Spleen (tissue), 11 donors: ENCODE measurements around the gene CABS1. TPM values are rescaled to one million over a fixed set of nuclear protein-coding genes. Genes with fewer than 3 reads are reported as not detected.

Experiments used
- DNase-seq: peaks from one replicate; pipeline ENCODE4 v3.0.0-alpha.2; 2020
- H3K27ac ChIP-seq, 8 donors: fragments of 200-600 bp; sonication (generic) in 7 of 8; 1 replicate in 4 of 8; 2 replicates in 4 of 8; pipeline versions ENCODE4 v1.5.0 to v1.8.0; 2016 to 2021; ENCODE audit warnings: inconsistent platforms in 4 of 8, mild to moderate bottlenecking in 4 of 8, moderate library complexity in 1 of 8
- H3K27me3 ChIP-seq, 7 donors: fragments of 200-600 bp; sonication (generic) in 6 of 7; replicated peaks in 1 of 7; 1 replicate in 4 of 7; 2 replicates in 3 of 7; pipeline versions ENCODE4 v1.5.0 to v1.8.0; 2016 to 2021; ENCODE audit warnings: inconsistent platforms in 3 of 7, mild to moderate bottlenecking in 1 of 7
- H3K36me3 ChIP-seq, 6 donors: fragments of 200-600 bp; sonication (generic) in 5 of 6; 1 replicate in 4 of 6; 2 replicates in 2 of 6; pipeline versions ENCODE4 v1.5.0 to v1.8.0; 2016 to 2021; ENCODE audit warnings: inconsistent platforms in 2 of 6
- H3K4me1 ChIP-seq, 6 donors: fragments of 200-600 bp; sonication (generic) in 5 of 6; 1 replicate in 3 of 6; 2 replicates in 3 of 6; pipeline versions ENCODE4 v1.5.0 to v1.8.0; 2016 to 2021; ENCODE audit warnings: inconsistent platforms in 3 of 6
- H3K4me3 ChIP-seq, 8 donors: fragments of 200-600 bp; sonication (generic) in 7 of 8; 1 replicate in 4 of 8; 2 replicates in 4 of 8; pipeline versions ENCODE4 v1.5.0 to v1.8.0; 2016 to 2021; ENCODE audit warnings: inconsistent platforms in 4 of 8, mild to moderate bottlenecking in 4 of 8, moderate library complexity in 2 of 8
- H3K9me3 ChIP-seq, 8 donors: fragments of 200-600 bp; sonication (generic) in 7 of 8; 1 replicate in 4 of 8; 2 replicates in 4 of 8; pipeline versions ENCODE4 v1.5.0 to v1.8.0; 2016 to 2021; ENCODE audit warnings: inconsistent platforms in 4 of 8
- POLR2A ChIP-seq, 3 donors: fragments of 450-650 bp; IDR thresholded peaks; one replicate each; pipeline ENCODE4 v1.5.1; 2017; ENCODE audit warnings: antibody characterized with exemption in 3 of 3, mild to moderate bottlenecking in 1 of 3
- POLR2AphosphoS5 ChIP-seq, 3 donors: sonication (generic); formaldehyde crosslinking; IDR thresholded peaks; one replicate each; pipeline ENCODE4 v1.5.1; 2017; ENCODE audit warnings: antibody characterized with exemption in 3 of 3
- WGBS, 5 donors: extraction: QIAGEN DNeasy Blood & Tissue Kit in 3 of 5; methylation state at CpG; one replicate each; pipeline versions ENCODE4 v1.1.5 to v1.1.7; 2013 to 2018; 5-methylcytosine and 5-hydroxymethylcytosine counted together
- intact Hi-C: fragments of 100-400 bp; cut with DNase I; formaldehyde crosslinking; loops from one replicate; pipeline ENCODE4 v1.15.0; 2023; ENCODE audit warnings: low total_unique reads
- polyA plus RNA-seq, 3 donors: library from polyadenylated mRNA; stranded (reverse); fragments of 200-250 nt; gene quantifications; one replicate each; pipeline ENCODE4 v1.2.1, GENCODE V29; 2013
- total RNA-seq, 7 donors: library from RNA; depleted of rRNA in 3 of 7; stranded (reverse); fragments of >200 nt in 3 of 7; fragmentation: NEBNext Ultra II Directional in 4 of 7; extraction: Animal tissue kit (Norgen Biotek cat#: 25700) in 4 of 7; gene quantifications; one replicate each; pipeline versions ENCODE4 v1.1.0 to v1.2.1, GENCODE V29; 2016 to 2021
- TF ChIP-seq, protein P1 (sequence below), 11 experiments: fragments of 200-600 bp in 7 of 11; fragments of 450-650 bp in 4 of 11; sonication (generic) in 4 of 11; IDR thresholded peaks in 8 of 11; conservative IDR thresholded peaks in 3 of 11; 1 replicate in 7 of 11; 2 replicates in 4 of 11; pipeline versions ENCODE4 v1.4.0 to v1.8.0; 2016 to 2021; ENCODE audit warnings: antibody characterized with exemption in 11 of 11, inconsistent platforms in 4 of 11, mild to moderate bottlenecking in 1 of 11
- donor health status: healthy with polysubstance abuse.
- donor health status: DM: no; HTN: no; CAD: no; lungs with moderate emphysema.
- donor health status: DM: no; HTN: no; CAD: no.
- donor health status: Bipolar disorder and iron deficiency.
- donor health status: healthy.
- donor health status: DM: no; HTN: no; CAD: no.
- donor health status: DM: yes; HTN: yes; CAD: no.

Gene CABS1
- total and polyA plus RNA-seq, 10 donors = not detected

DNA sequence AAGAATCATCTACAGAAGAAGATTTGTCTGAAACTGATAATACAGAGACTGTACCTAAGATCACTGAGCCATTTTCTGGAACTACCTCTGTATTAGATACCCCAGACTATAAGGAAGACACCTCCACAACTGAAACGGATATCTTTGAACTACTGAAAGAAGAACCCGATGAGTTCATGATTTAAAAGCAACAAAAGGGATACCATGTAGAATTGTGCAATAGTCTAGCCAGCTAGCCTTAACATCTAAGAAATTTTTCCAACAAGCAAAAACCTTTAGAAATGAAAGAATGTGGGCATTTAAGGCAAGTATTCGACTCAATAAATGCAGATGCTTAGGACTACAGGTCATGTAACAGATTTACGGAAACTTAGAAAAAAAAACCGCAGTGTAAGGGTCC, 1.3 kb downstream of the CABS1 start:
- H3K4me1 ChIP-seq = no peaks in the 10 kb centered on the region
- H3K4me3 ChIP-seq = no peak overlapping the region
- H3K9me3 ChIP-seq = no peaks in the 10 kb centered on the region
- DNase-seq = no peak
- H3K27me3 ChIP-seq = no peaks in the 10 kb centered on the region
- intact Hi-C loops = no loop called here
- TF ChIP-seq, protein P1, sequence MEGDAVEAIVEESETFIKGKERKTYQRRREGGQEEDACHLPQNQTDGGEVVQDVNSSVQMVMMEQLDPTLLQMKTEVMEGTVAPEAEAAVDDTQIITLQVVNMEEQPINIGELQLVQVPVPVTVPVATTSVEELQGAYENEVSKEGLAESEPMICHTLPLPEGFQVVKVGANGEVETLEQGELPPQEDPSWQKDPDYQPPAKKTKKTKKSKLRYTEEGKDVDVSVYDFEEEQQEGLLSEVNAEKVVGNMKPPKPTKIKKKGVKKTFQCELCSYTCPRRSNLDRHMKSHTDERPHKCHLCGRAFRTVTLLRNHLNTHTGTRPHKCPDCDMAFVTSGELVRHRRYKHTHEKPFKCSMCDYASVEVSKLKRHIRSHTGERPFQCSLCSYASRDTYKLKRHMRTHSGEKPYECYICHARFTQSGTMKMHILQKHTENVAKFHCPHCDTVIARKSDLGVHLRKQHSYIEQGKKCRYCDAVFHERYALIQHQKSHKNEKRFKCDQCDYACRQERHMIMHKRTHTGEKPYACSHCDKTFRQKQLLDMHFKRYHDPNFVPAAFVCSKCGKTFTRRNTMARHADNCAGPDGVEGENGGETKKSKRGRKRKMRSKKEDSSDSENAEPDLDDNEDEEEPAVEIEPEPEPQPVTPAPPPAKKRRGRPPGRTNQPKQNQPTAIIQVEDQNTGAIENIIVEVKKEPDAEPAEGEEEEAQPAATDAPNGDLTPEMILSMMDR (IDR thresholded peaks at IDR 0.05 in 8 of 11, conservative IDR thresholded peaks at IDR 0.05 in 3 of 11) = no peak
- TF ChIP-seq POLR2A (IDR thresholded peaks at IDR 0.05) (no peak), POLR2AphosphoS5 (IDR thresholded peaks at IDR 0.05) (no peak)
- H3K27ac ChIP-seq = no peak overlapping the region
- no peaks in the 10 kb centered on the region for H3K36me3 ChIP-seq
- 78 to 92% (median 88%) methylated on average over 5 of the region's 5 CpGs for WGBS, 5 donors

DNA sequence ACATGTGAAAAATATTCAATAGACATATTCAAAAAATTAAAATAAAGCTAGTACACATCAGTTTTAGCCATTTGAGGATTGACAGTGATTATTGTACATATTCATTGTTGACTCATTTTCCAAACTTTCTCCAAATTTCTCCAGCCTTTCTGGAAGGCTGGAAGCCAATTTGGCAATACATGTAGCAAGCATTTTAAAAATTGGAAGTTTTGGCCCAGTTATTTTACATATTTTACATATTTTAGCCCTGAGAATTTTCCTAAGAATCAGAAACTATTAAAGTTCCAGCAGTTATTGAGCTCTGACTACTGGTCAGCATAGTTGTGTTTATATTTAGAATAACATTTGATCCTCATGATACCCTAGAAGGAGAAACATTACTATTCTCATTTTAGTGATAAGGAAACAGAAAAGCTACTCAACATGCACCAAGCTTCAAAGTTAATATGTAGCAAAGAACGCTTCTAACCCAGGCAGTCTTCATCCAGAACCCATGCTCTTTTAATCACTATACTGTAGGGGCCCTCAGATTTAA, 3.2 kb downstream of the CABS1 start:
- TF ChIP-seq POLR2A (IDR thresholded peaks at IDR 0.05) = no peak
- TF ChIP-seq POLR2AphosphoS5 (IDR thresholded peaks at IDR 0.05) = no peak
- TF ChIP-seq, protein P1 (IDR thresholded peaks at IDR 0.05 in 8 of 11, conservative IDR thresholded peaks at IDR 0.05 in 3 of 11) = no peak
- Histone ChIP-seq H3K27ac (no peak overlapping the region), H3K9me3 (no peaks in the 10 kb centered on the region), H3K36me3 (no peaks in the 10 kb centered on the region), H3K27me3 (no peaks in the 10 kb centered on the region), H3K4me3 (no peak overlapping the region), H3K4me1 (no peaks in the 10 kb centered on the region)
- DNase-seq = no peak
- intact Hi-C loops = no loop called here
- WGBS, 5 donors = 71 to 88% (median 77%) methylated on average over 1 of the region's 1 CpG

DNA sequence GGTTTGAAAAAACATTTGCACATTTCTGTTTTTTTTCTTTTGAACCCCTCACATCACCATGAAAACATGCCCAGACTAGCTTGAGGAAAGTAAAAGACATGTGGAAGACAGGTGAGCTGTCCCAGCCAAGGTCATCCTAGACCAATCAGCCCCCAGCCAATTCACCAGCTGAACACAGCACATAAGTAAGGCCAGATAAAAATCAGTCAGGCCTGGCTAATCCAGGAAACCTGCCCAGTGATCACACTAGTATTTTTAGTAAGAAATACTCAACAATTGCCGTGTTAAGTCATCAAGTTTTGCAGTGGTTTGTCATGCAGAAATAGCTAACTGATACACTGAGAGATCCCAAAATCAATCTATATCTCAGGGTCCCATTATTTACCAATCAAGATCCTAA, 21.4 kb downstream of the CABS1 start:
- no peak overlapping the region for H3K27ac ChIP-seq
- intact Hi-C loops = no loop called here
- H3K36me3 ChIP-seq = no peaks in the 10 kb centered on the region
- TF ChIP-seq, protein P1 (IDR thresholded peaks at IDR 0.05 in 8 of 11, conservative IDR thresholded peaks at IDR 0.05 in 3 of 11) = no peak
- TF ChIP-seq POLR2A (IDR thresholded peaks at IDR 0.05) (no peak), POLR2AphosphoS5 (IDR thresholded peaks at IDR 0.05) (no peak)
- DNase-seq = no peak
- H3K4me1 ChIP-seq = no peaks in the 10 kb centered on the region
- WGBS, 5 donors = 15 to 56% (median 51%) methylated on average over 1 of the region's 1 CpG
- H3K4me3 ChIP-seq = no peak overlapping the region
- no peaks in the 10 kb centered on the region for H3K9me3 ChIP-seq
- H3K27me3 ChIP-seq = no peaks in the 10 kb centered on the region

DNA sequence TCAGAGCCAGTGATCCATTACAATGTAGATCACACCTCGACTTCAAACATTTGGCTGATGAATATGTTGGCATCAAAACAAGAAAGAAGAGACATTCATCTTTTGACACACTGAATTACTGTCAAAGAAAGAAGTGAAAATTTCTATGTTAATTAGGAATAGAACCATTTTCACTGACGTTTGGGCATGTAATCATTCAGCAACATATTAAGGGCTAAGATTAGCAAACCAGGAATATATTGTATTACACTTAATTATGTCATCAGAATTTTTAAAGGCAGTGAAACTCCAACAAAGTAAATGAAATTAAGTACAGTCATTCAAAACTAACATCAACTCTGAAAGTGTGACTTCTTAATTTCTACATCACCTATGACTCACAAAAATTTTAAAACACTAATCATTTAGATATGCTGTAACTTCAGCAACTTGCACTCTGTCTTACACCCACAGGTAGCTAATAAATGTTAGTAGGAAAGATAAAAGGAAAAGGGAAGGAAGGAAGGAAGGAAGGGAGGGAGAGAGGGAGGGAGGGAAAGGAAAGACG, 24.4 kb downstream of the CABS1 start:
- Histone ChIP-seq H3K4me1 (no peaks in the 10 kb centered on the region), H3K9me3 (no peaks in the 10 kb centered on the region), H3K27me3 (no peaks in the 10 kb centered on the region), H3K27ac (no peak overlapping the region), H3K4me3 (no peak overlapping the region), H3K36me3 (no peaks in the 10 kb centered on the region)
- WGBS, 5 donors = 40 to 48% (median 45%) methylated on average over 3 of the region's 3 CpGs
- no peak for DNase-seq
- intact Hi-C loops = no loop called here
- TF ChIP-seq POLR2A (IDR thresholded peaks at IDR 0.05) = no peak
- TF ChIP-seq, protein P1 (IDR thresholded peaks at IDR 0.05 in 8 of 11, conservative IDR thresholded peaks at IDR 0.05 in 3 of 11) = no peak
- no peak for TF ChIP-seq POLR2AphosphoS5 (IDR thresholded peaks at IDR 0.05)
